Fibroblast of lung (primary cell): ENCODE data around the gene RBP4.

Experiments used
- EZH2 ChIP-seq: IDR thresholded peaks from 2 replicates; pipeline ENCODE4 v1.5.1; 2012; ENCODE audit warnings: low read length, control low read depth, mild to moderate bottlenecking; ENCODE audit errors: missing control alignments
- TF ChIP-seq, protein P1 (sequence below), 2 donors: IDR thresholded peaks in 1 of 2; conservative IDR thresholded peaks in 1 of 2; 1 replicate in 1 of 2; 2 replicates in 1 of 2; pipeline ENCODE4 v1.5.1; 2011 to 2012; ENCODE audit warnings: low read length in 2 of 2, control low read depth in 1 of 2, inconsistent platforms in 1 of 2, low read depth in 1 of 2, mild to moderate bottlenecking in 1 of 2

DNA sequence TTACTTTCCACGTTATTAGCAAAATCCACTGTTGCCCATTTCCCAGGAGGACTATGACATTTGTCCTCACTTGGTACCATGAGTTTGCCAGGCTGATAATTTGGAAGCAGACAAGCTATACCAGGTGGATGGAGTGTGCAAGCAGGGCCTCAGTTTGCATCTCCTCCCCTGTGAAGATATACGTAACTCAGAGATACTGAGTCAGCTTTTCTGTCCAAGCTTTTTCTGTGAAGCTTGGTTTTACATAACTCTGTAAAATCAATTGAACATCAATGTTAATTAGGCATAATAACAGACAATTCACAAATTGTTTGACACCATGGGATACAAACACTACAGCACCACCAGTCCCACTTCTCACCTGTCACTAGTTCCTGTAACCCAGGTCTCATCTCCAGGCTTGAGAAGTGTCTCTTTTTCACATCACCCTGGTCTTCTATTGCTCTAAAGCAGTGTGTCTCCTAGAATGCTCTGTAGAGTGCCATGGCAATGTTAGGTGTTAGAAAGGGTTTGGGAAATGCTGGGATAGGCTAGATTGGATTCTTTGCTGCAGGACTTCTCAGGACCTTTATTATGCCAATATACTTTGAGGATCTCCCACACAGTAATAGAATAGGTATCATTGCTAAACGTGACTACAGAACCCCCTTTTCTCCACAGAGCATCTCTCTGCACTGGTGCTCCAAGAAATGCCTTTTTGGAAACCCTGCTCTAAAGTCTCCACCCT, 20.9 kb downstream of the RBP4 start:
- TF ChIP-seq, protein P1, sequence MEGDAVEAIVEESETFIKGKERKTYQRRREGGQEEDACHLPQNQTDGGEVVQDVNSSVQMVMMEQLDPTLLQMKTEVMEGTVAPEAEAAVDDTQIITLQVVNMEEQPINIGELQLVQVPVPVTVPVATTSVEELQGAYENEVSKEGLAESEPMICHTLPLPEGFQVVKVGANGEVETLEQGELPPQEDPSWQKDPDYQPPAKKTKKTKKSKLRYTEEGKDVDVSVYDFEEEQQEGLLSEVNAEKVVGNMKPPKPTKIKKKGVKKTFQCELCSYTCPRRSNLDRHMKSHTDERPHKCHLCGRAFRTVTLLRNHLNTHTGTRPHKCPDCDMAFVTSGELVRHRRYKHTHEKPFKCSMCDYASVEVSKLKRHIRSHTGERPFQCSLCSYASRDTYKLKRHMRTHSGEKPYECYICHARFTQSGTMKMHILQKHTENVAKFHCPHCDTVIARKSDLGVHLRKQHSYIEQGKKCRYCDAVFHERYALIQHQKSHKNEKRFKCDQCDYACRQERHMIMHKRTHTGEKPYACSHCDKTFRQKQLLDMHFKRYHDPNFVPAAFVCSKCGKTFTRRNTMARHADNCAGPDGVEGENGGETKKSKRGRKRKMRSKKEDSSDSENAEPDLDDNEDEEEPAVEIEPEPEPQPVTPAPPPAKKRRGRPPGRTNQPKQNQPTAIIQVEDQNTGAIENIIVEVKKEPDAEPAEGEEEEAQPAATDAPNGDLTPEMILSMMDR (conservative IDR thresholded peaks at IDR 0.05 in 1 of 2, IDR thresholded peaks at IDR 0.05 in 1 of 2; ENCODE audit: low read depth in 1 of 2, low read length in 2 of 2), result no peak
- TF ChIP-seq EZH2, result no peak
